OCI-LY3 (cell line): ENCODE data around the gene WWC1.

Experiments used
- CTCF ChIP-seq: fragments of 200-600, 300-600 bp; sonication (generic); IDR thresholded peaks from 2 replicates; pipeline ENCODE4 v1.5.1; 2014; ENCODE audit warnings: antibody characterized with exemption, low read length, low read depth
- EZH2phosphoT487 ChIP-seq: fragments of 200-600 bp; shearing (Covaris generic); IDR thresholded peaks from 2 replicates; pipeline ENCODE4 v1.6.1; 2018; ENCODE audit warnings: antibody characterized with exemption, mixed run types, low read depth

- TF ChIP-seq CTCF (no peak), EZH2phosphoT487 (no peak)
Measured at GRCh38 chr5:168313596-168314204, 22.3 kb downstream of the WWC1 start.
